Activated CD4-positive, alpha-beta T cell treated with anti-CD3 and anti-CD28 coated beads, Interleukin-2, amount 50 U/mL, for 4 hours (primary cell): ENCODE measurements around the gene SPACA4.
"Not testable (repeated sequence)": the region's sequence is repeated elsewhere in the genome, so short reads cannot be mapped to it uniquely, and the experiment has no call there.

ENCODE experiments used
- DNase-seq, 2 experiments: peaks; one replicate each; pipeline ENCODE4 v3.0.0-alpha.2; 2020

SPACA4 gene

DNA sequence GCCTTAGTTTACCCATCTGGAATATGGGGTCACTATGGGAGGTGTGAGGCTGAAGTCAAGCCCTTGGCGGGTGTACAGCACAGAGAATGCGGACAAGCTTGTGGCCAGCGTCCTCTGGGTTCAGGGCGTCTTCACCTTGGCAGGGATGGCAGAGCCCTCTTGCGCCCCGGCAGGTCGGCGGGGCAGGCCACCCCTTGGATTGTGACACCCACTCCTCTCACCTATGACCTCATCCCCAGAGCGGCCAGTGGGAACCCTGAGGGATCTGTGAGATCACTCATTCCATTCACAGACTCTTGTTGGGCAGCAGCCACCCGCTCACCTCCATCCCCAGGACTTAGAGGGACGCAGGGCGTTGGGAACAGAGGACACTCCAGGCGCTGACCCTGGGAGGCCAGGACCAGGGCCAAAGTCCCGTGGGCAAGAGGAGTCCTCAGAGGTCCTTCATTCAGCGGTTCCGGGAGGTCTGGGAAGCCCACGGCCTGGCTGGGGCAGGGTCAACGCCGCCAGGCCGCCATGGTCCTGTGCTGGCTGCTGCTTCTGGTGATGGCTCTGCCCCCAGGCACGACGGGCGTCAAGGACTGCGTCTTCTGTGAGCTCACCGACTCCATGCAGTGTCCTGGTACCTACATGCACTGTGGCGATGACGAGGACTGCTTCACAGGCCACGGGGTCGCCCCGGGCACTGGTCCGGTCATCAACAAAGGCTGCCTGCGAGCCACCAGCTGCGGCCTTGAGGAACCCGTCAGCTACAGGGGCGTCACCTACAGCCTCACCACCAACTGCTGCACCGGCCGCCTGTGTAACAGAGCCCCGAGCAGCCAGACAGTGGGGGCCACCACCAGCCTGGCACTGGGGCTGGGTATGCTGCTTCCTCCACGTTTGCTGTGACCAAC, at the start of gene SPACA4:
Gene SPACA4, plus strand, starts transcription at position 280 of the 896 bp plus-strand sequence. Its CDS starts 237 bp downstream, at position 517.
- no peak for DNase-seq

GRCh38 chr19:48556825-48557224, 49.7 kb upstream of the SPACA4 start:
- DNase-seq, result no peak

GRCh38 chr19:48558018-48558684, 48.4 kb upstream of the SPACA4 start:
- no peak for DNase-seq

- no peak for DNase-seq
These were observed 46.4 kb upstream of the SPACA4 start for GRCh38 chr19:48560095-48560530.

GRCh38 chr19:48561412-48561811, 45.1 kb upstream of the SPACA4 start:
- no peak for DNase-seq

- no peak for DNase-seq
These were observed 41.5 kb upstream of the SPACA4 start for GRCh38 chr19:48565090-48565489.

DNA sequence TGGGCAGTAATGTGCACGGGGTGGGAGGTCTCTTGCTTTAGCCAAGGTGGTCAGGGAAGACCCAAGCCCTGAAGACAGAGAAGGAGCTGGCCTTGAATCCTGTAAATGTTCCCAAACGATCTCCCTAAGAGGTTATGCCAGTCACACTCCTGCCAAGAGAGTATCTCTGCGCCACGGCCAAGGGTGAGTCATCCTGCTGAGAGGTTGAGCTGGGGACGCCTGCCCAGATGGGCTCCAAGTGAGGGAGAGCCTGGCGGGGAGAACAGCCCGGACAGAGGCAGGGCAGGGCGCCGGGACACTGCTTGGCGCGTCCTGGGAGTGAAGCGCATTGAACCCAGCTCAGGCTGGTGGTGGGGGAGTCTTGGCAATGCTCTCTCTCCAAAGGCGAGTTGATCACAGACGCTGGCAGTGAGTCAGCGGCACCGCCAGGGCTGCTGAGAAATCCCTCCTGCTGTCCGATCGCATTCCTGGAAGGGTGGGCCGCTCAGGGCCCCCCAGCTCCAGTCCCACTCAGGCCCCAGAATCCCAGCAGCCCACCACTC, 38.1 kb upstream of the SPACA4 start:
- no peak for DNase-seq

- DNase-seq, result no peak
These were observed 36.7 kb upstream of the SPACA4 start for GRCh38 chr19:48569814-48570213.

- no peak for DNase-seq
These were observed 35.0 kb upstream of the SPACA4 start for GRCh38 chr19:48571378-48572162.

- no peak for DNase-seq
These were observed 33.4 kb upstream of the SPACA4 start for GRCh38 chr19:48573163-48573505.

DNA sequence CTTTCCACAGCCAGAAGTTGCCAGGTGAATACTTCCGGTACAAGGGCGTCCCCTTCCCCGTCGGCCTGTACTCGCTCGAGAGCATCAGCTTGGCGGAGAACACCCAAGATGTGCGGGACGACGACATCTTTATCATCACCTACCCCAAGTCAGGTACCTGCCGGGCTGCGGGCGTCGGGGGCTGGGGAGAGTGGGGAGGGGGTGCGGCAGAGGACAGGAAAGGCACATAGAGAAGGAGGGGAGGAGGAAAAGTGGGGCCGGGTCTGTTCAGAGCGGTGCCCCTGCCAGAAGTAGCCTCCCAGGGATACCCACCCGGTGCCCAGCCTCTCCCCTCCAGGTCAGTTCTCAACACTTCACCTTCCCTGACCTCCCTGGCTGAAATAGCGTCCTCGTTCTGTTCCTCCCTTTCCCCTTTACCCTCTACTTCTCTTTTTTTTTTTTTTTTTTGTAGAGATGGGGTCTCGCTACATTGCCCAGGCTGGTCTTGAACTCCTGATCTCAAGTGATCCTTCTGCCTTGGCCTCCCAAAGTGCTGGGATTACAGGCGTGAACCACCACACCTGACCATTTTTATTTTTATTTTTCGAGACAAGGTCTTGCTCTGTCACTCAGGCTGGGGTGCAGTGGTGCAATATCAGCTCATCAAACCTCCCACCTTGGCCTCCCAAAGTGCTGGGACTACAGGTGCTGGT, 30.5 kb upstream of the SPACA4 start:
- DNase-seq, result no peak

DNA sequence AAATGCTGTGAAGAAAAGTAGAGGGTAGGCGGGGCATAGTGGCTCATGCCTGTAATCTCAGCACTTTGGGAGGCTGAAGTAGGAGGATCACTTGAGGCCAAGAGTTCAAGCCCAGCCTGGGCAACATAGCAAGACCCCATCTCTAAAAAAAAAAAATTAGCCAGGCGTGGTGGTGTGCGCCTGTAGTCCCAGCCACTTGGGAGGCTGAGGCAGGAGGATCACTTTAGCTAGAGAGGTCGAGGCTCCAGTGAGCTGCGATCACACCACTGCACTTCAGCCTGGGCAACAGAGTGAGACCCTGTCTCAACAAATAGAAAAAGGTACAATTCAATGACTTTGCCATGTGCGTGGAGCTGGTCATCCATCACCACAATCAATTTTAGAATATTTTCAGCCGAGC, 28.6 kb upstream of the SPACA4 start:
- not testable (repeated sequence) for DNase-seq

DNA sequence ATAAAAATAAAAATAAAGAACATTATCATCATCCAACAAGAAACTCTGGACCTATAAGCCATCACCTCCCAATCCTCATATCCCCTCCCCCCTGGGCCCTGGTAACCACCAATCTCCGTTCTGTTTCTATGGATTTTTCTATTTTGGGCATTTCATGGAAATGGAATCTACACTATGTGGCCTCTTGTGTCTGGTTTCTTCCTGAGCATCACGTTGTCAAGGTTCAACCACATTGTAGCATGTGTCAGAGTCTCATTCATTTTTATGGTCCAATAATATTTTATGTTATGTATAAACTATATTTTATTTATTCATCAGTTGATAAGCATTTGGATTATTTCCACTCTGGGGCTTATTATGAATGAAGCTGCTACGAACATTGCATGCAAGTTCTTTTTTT, 27.7 kb upstream of the SPACA4 start:
- DNase-seq, result no peak

- DNase-seq, result no peak
These were observed 24.4 kb upstream of the SPACA4 start for GRCh38 chr19:48582168-48582567.

DNA sequence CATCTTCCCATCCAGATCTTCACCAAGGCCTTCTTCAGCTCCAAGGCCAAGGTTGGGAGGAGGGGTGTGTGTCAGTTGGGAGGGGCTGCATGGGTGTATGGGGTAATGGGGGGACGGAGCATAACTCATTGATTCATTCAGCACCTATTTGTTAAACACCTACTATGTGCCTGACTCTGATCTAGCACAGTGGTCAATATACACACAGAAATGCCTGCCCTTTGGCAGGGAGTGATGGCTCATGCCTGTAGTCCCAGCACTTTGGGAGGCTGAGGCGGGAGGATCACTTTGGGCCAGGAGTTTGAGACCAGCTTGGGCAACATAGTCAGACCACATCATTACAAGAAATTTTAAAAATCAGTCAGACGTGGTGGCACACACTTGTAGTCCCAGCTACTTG, 19.2 kb upstream of the SPACA4 start:
- no peak for DNase-seq

DNA sequence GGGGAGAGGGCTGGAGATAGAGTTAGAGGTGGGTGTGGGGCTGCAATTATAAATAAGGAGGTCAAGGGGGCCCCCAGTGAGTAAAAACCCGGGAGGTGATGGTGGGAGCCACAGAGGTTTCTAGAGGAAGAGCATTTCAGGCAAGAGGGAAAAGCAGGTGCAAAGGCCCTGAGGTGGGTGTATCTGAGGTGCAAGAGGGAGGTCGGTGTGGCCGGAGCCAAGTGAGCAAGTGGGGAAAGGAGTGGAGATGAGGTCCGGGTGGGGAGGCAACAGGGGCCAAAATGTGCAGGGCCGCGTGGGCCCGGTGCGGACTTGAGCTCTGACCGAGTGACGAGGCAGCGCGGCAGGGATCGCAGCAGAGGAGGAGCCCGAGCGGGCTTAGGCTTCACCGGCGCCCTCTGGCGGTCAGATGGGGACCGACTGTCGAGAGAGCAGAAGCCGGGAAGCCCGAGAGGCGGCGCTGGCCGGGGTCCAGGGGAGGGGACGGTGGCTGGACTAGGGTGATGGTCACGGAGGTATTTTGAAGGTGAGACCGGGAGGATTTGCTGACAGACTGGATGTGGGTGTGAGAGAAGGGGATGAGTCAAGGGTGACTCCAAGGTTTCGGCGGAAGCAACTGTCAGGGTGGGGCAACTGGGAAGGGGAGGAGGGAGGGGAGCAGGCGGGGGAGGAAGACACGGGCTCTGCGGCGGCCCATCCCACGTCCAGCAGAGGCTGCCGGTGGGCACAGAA, 17.7 kb upstream of the SPACA4 start:
- peak; percentile 81 to 84 for DNase-seq

GRCh38 chr19:48591021-48591420, 15.5 kb upstream of the SPACA4 start:
- no peak for DNase-seq

GRCh38 chr19:48595171-48595570, 11.4 kb upstream of the SPACA4 start:
- no peak for DNase-seq

DNA sequence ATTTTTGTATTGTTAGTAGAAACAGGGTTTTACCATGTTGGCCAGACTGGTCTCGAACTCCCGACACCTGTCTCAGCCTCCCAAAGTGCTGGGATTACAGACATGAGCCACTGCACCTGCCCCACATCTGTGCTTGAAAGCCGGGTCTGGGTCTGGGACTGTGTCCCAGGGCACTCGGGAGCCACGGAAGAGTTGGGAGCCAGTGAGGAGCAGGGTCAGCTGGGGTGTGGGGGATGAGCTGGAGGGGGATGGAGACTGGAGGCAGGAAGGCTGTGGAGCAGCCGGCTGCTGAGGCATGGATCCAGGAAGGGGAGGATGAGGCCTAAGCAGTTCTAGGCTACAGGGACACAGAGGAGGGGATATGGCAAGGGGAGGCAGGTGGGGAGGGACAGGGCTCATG, 10.7 kb upstream of the SPACA4 start:
- DNase-seq, result no peak

DNA sequence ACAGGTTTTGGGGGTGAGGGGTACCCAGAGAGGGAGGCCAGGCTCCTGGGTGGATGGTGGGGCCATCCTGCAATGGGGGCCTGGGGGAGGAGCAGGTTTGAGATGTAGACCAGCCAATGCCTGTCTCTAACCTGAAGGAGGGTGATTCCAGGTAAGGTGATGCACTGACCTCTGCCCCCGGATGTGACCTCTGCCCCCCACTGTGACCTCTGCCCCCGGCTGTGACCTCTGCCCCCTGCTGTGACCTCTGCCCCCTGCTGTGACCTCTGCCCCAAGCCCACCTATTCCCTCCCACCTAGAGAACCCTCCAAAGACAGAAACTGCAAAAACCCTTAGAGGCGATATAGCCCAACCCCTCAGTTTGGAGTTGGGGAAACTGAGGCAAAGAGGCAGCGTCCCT, 10.3 kb upstream of the SPACA4 start:
- no peak for DNase-seq

DNA sequence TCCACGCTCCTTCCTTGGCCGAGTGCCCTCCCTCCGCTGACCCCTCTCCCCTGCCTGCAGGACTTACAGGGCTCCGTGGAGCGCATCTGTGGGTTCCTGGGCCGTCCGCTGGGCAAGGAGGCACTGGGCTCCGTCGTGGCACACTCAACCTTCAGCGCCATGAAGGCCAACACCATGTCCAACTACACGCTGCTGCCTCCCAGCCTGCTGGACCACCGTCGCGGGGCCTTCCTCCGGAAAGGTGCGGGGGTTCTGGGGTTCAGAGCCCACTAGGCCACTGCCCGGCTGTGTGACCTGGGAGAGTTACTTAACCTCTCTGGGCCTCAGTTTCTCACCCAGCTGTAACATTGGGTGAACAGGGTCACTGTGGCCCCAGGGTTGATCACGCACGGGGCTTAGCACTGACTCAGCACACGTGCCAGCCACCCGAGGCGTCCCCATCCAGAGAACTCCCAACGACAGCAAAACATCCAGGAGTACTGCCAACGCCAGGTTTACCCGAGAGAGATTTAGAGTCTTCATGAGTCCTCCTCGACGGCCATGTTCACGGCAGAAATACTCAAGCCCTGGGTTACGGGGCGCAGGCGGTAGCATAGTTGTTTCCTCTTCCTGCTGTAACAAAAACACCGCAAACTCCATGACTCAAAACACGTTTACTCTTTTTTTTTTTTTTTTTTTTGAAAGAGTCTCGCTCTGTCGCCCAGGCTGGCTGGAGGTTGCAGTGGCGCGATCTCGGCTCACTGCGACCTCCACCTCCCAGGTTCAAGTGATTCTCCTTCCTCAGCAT, 9.7 kb upstream of the SPACA4 start:
- peak; percentile 41 to 43 for DNase-seq
